ENCODE results near the gene PAX8.
A peak's percentile ranks its signal among the peaks of the same experiment; 100 is the strongest.

Gene PAX8

GRCh38 chr2:113220970-113221708 is 57.6 kb downstream of the PAX8 start:
- ATAC-seq: no peak
- TF ChIP-seq ZNF70 (CRISPR knock-in tag; IDR thresholded peaks at IDR 0.05) (no peak), TSHZ2 (CRISPR knock-in tag; IDR thresholded peaks at IDR 0.05) (no peak), ZNF565 (CRISPR knock-in tag; conservative IDR thresholded peaks at IDR 0.05; ENCODE audit: low read depth) (no peak), TOX (CRISPR knock-in tag; IDR thresholded peaks at IDR 0.05; ENCODE audit: borderline replicate concordance) (no peak), ZNF8 (CRISPR knock-in tag; IDR thresholded peaks at IDR 0.05) (no peak), GLIS3 (CRISPR knock-in tag; IDR thresholded peaks at IDR 0.05) (no peak), ESRRG (CRISPR knock-in tag; IDR thresholded peaks at IDR 0.05) (no peak), PPARA (CRISPR knock-in tag; IDR thresholded peaks at IDR 0.05; ENCODE audit: borderline replicate concordance) (no peak)

GRCh38 chr2:113219889-113220641 is 58.7 kb downstream of the PAX8 start:
- TF ChIP-seq BACH2 (CRISPR knock-in tag; IDR thresholded peaks at IDR 0.05; ENCODE audit: borderline replicate concordance) (no peak), ARNTL (CRISPR knock-in tag; IDR thresholded peaks at IDR 0.05; ENCODE audit: borderline replicate concordance, low read depth) (no peak)
- peak; percentile 76 for ATAC-seq

GRCh38 chr2:113219525-113219888 is 59.2 kb downstream of the PAX8 start:
- no peak for TF ChIP-seq RARB (CRISPR knock-in tag; IDR thresholded peaks at IDR 0.05)
- no peak for TF ChIP-seq TSHZ2 (CRISPR knock-in tag; IDR thresholded peaks at IDR 0.05)
- TF ChIP-seq ARNTL (CRISPR knock-in tag; IDR thresholded peaks at IDR 0.05; ENCODE audit: borderline replicate concordance, low read depth): no peak
- no peak for TF ChIP-seq ISL1 (CRISPR knock-in tag; IDR thresholded peaks at IDR 0.05)
- no peak for TF ChIP-seq GLIS3 (CRISPR knock-in tag; IDR thresholded peaks at IDR 0.05)
- TF ChIP-seq TOX (CRISPR knock-in tag; IDR thresholded peaks at IDR 0.05; ENCODE audit: borderline replicate concordance): no peak
- TF ChIP-seq BACH2 (CRISPR knock-in tag; IDR thresholded peaks at IDR 0.05; ENCODE audit: borderline replicate concordance): no peak
- TF ChIP-seq ZNF8 (CRISPR knock-in tag; IDR thresholded peaks at IDR 0.05): no peak
- TF ChIP-seq ESRRG (CRISPR knock-in tag; IDR thresholded peaks at IDR 0.05): no peak
- no peak for TF ChIP-seq ZFP3 (CRISPR knock-in tag; IDR thresholded peaks at IDR 0.05)
- TF ChIP-seq ZNF70 (CRISPR knock-in tag; IDR thresholded peaks at IDR 0.05): no peak
- TF ChIP-seq ZFP30 (CRISPR knock-in tag; IDR thresholded peaks at IDR 0.05): no peak
- TF ChIP-seq SNAI2 (CRISPR knock-in tag; IDR thresholded peaks at IDR 0.05): no peak
- TF ChIP-seq CSRNP3 (CRISPR knock-in tag; IDR thresholded peaks at IDR 0.05): no peak
- TF ChIP-seq POU6F1 (CRISPR knock-in tag; IDR thresholded peaks at IDR 0.05; ENCODE audit: borderline replicate concordance, low read depth): no peak
- TF ChIP-seq CREB5 (CRISPR knock-in tag; IDR thresholded peaks at IDR 0.05; ENCODE audit: low read depth): no peak

More at GRCh38 chr2:113219525-113219888, 59.2 kb downstream of the PAX8 start:
- no peak for ATAC-seq
